HepG2 (cell line): ENCODE measurements around the gene STS. TPM values are rescaled to one million over a fixed set of nuclear protein-coding genes. Genes with fewer than 3 reads are reported as not detected.
A peak's percentile ranks its signal among the peaks of the same experiment; 100 is the strongest.

Experiments
- ATAC-seq: fragments of 200-7000 bp; cut with Tn5 transposase; 3 replicates; pipeline ENCODE4 v1.9.1; 2020; ENCODE audit warnings: mild to moderate bottlenecking, moderate library complexity
- BruUV-seq: library from RNA; stranded (reverse); fragments of 400-500 nt; replicated peaks from 2 replicates; lab custom pipeline; 2021; lab: Mats Ljungman, UMichigan
- CTCF ChIA-PET: fragments of 300-600 bp; formaldehyde crosslinking; extraction: SDS; loops from one replicate; lab custom pipeline; 2021; ENCODE audit warnings: low total read pairs, inconsistent platforms, low intra/inter-chr PET ratio; lab: Yijun Ruan, JAX
- POLR2A ChIA-PET: fragments of 350-600 bp; sonication (Branson Sonifier 250); formaldehyde crosslinking; loops from one replicate; lab custom pipeline; 2020; ENCODE audit warnings: antibody characterized with exemption, inconsistent platforms; lab: Yijun Ruan, JAX
- DNase-seq: peaks from one replicate; pipeline ENCODE4 v3.0.0-alpha.2; 2015; ENCODE audit warnings: low spot score
- FAIRE-seq: peaks from 3 replicates; lab custom pipeline; 2011; peaks lifted over from hg19 to GRCh38; lab: Jason Lieb, UNC
- H2AFZ ChIP-seq: one replicate; pipeline ENCODE4 v1.6.1; 2011; ENCODE audit warnings: low read length, inconsistent platforms
- H3K27ac ChIP-seq: fragments of 300-600 bp; 3 replicates; pipeline ENCODE4 v1.8.0; 2011; ENCODE audit warnings: mixed run types, mild to moderate bottlenecking, mixed read lengths, low read length, inconsistent platforms; ENCODE audit not compliant: insufficient read depth; ENCODE audit errors: extremely low read length
- H3K27me3 ChIP-seq, 2 experiments: fragments of 200-600 bp in 1 of 2; 2 replicates in 1 of 2; 3 replicates in 1 of 2; pipeline versions ENCODE4 v1.6.0 to v1.8.0; 2011; ENCODE audit warnings: low read length in 2 of 2, mild to moderate bottlenecking in 2 of 2, moderate library complexity in 2 of 2, inconsistent platforms in 1 of 2; ENCODE audit not compliant: insufficient read depth in 2 of 2, control insufficient read depth in 1 of 2
- H3K36me3 ChIP-seq, 2 experiments: fragments of 200-600 bp in 1 of 2; replicated peaks in 1 of 2; 2 replicates in 1 of 2; 3 replicates in 1 of 2; pipeline versions ENCODE4 v1.5.1 to v1.8.0; 2011; ENCODE audit warnings: low read length in 2 of 2, inconsistent platforms in 1 of 2; ENCODE audit not compliant: insufficient read depth in 2 of 2, control insufficient read depth in 1 of 2
- H3K4me1 ChIP-seq: 2 replicates; pipeline ENCODE4 v1.5.1; 2012; ENCODE audit warnings: low read length, inconsistent platforms; ENCODE audit not compliant: insufficient read depth
- H3K4me2 ChIP-seq: 2 replicates; pipeline ENCODE4 v1.6.0; 2011; ENCODE audit warnings: low read depth, low read length, inconsistent platforms
- H3K4me3 ChIP-seq, 3 experiments: fragments of 200-600 bp in 1 of 3; sonication (generic), shearing (Covaris generic) in 1 of 3; replicated peaks in 1 of 3; 2 replicates each; pipeline ENCODE4 v1.5.1; 2011 to 2016; ENCODE audit warnings: low read length in 3 of 3, inconsistent platforms in 2 of 3, low read depth in 2 of 3, mild to moderate bottlenecking in 2 of 3, control low read depth in 1 of 3, mixed read lengths in 1 of 3; ENCODE audit not compliant: insufficient read depth in 1 of 3
- H3K79me2 ChIP-seq: one replicate; pipeline ENCODE4 v1.6.1; 2011; ENCODE audit warnings: low read length, inconsistent platforms; ENCODE audit not compliant: insufficient read depth
- H3K9ac ChIP-seq: 2 replicates; pipeline ENCODE4 v1.6.0; 2011; ENCODE audit warnings: mild to moderate bottlenecking, low read depth, low read length, inconsistent platforms; ENCODE audit not compliant: insufficient read depth
- H3K9me3 ChIP-seq: 2 replicates; pipeline ENCODE4 v1.5.1; 2012; ENCODE audit warnings: mild to moderate bottlenecking, low read length
- H4K20me1 ChIP-seq: 2 replicates; pipeline ENCODE4 v1.6.0; 2011; ENCODE audit warnings: inconsistent platforms, mild to moderate bottlenecking, low read length, moderate library complexity; ENCODE audit not compliant: insufficient read depth
- ATF4 ChIP-seq, 2 experiments: fragments of 450-650 bp in 1 of 2; sonication (generic) in 1 of 2; formaldehyde crosslinking; IDR thresholded peaks; 2 replicates each; pipeline versions ENCODE4 v1.5.0 to v1.8.0; 2020 to 2022; ENCODE audit warnings: mild to moderate bottlenecking in 1 of 2, missing genetic modification reagents in 1 of 2
- CCAR2 ChIP-seq: fragments of 200-400 bp; formaldehyde crosslinking; optimal IDR thresholded peaks from 2 replicates; pipeline ENCODE3; 2018; ENCODE audit warnings: low read depth, mild to moderate bottlenecking, low read length, moderate library complexity
- CEBPB ChIP-seq: IDR thresholded peaks from 2 replicates; pipeline ENCODE4 v1.6.1; 2011; ENCODE audit warnings: low read depth, low read length, improper control_type of control experiment, borderline replicate concordance
- JARID2 ChIP-seq: sonication (generic); formaldehyde crosslinking; IDR thresholded peaks from 2 replicates; pipeline ENCODE4 v1.8.1; 2023; ENCODE audit warnings: missing genetic modification reagents, inconsistent platforms; ENCODE audit not compliant: insufficient replicate concordance
- ZNF235 ChIP-seq: sonication (generic); formaldehyde crosslinking; IDR thresholded peaks from 2 replicates; pipeline ENCODE4 v1.8.1; 2023; ENCODE audit warnings: mild to moderate bottlenecking, missing genetic modification reagents, borderline replicate concordance
- ZNF281 ChIP-seq: sonication (generic); formaldehyde crosslinking; IDR thresholded peaks from 2 replicates; pipeline ENCODE4 v1.4.0; 2020; ENCODE audit warnings: missing genetic modification reagents, borderline replicate concordance
- ZNF317 ChIP-seq: sonication (generic); formaldehyde crosslinking; IDR thresholded peaks from 2 replicates; pipeline ENCODE4 v1.5.0; 2020; ENCODE audit warnings: mild to moderate bottlenecking, missing genetic modification reagents
- WGBS: methylation state at CpG from one replicate; pipeline ENCODE4 v1.1.6; 2017; ENCODE audit warnings: low lambda C conversion rate; 5-methylcytosine and 5-hydroxymethylcytosine counted together
- in situ Hi-C: cut with HindIII; loops from 2 replicates; pipeline ENCODE4 v1.10.0; 2017; ENCODE audit warnings: low pct_unique_long_range_greater_than_20kb; ENCODE audit not compliant: extremely low pct_ligation_motif_present
- intact Hi-C: fragments of 100-400 bp; cut with micrococcal nuclease; formaldehyde crosslinking; loops from one replicate; pipeline ENCODE4 v1.10.0; 2022; ENCODE audit not compliant: unreplicated experiment
- polyA plus RNA-seq, 8 experiments: library from polyadenylated mRNA; depleted of rRNA in 3 of 8; stranded (reverse) in 7 of 8; unstranded in 1 of 8; fragments of >200 nt; fragmentation: Illumina TruSeq in 4 of 8; extraction: Trizol in 4 of 8; gene quantifications; 2 replicates each; pipeline versions ENCODE4 v1.2.1 to v1.2.3, GENCODE V29; 2011 to 2016; ENCODE audit warnings: low read depth in 4 of 8, missing spikeins in 1 of 8, mixed read lengths in 1 of 8; ENCODE audit not compliant: insufficient read depth in 1 of 8
- total RNA-seq, 5 experiments: library from RNA; depleted of rRNA; stranded (reverse); fragments of >200 nt; fragmentation: Illumina TruSeq; extraction: Trizol; gene quantifications; 2 replicates each; pipeline ENCODE4 v1.2.3, GENCODE V29; 2016; ENCODE audit warnings: low read depth in 1 of 5

The STS gene
- total and polyA plus RNA-seq, 2 of the 13 experiments (the other 11 are each of a cell fraction or from before 2014, with no cell fraction given) = 0.87 to 1.5 TPM

- TF ChIP-seq ATF4 (CRISPR knock-in tag; IDR thresholded peaks at IDR 0.05) (0 out of 4 replicates have a peak, but pooled peaks of 1 of the 2 experiments have one; percentile 24), ZNF317 (no peak), CEBPB (peak; percentile 57; the same call in 1 of the 2 replicates)
- no peak for DNase-seq
- Histone ChIP-seq H3K27me3 (no peaks in the 10 kb centered on the region), H2AFZ (no peak overlapping the region), H3K36me3 (no peaks in the 10 kb centered on the region), H3K4me2 (no peak overlapping the region), H4K20me1 (no peaks in the 10 kb centered on the region), H3K9me3 (no peaks in the 10 kb centered on the region), H3K9ac (no peak overlapping the region), H3K27ac (no peak overlapping the region), H3K4me1 (peaks cover 25% of the 10 kb centered on the region), H3K4me3 (no peak overlapping the region), H3K79me2 (no peaks in the 10 kb centered on the region)
- peak; percentile 47; the same call in 2 of the 3 replicates for ATAC-seq
- no TSS peak for BruUV-seq
- ChIA-PET CTCF (no interaction called here), POLR2A (no interaction called here)
- no peak for FAIRE-seq
- in situ Hi-C loops = no loop called here
- 62% methylated on average over 7 of the region's 7 CpGs for WGBS
- intact Hi-C loops = no loop called here
Measured at GRCh38 chrX:7159149-7159861, 11.8 kb downstream of the STS start.

- Histone ChIP-seq H3K79me2 (no peaks in the 10 kb centered on the region), H3K36me3 (no peaks in the 10 kb centered on the region), H3K4me3 (no peak overlapping the region), H3K9me3 (no peaks in the 10 kb centered on the region), H3K4me2 (no peak overlapping the region), H3K27me3 (no peaks in the 10 kb centered on the region), H3K9ac (no peak overlapping the region), H2AFZ (no peak overlapping the region), H3K4me1 (peaks cover 19% of the 10 kb centered on the region), H4K20me1 (no peaks in the 10 kb centered on the region), H3K27ac (no peak overlapping the region)
- ATAC-seq (no peak), DNase-seq (no peak), FAIRE-seq (no peak)
- intact Hi-C loops (no loop called here), in situ Hi-C loops (no loop called here)
- BruUV-seq = no TSS peak
- CTCF ChIA-PET = no interaction called here
- no CpG with 5 or more reads among the region's 1 CpG for WGBS
- POLR2A ChIA-PET = no interaction called here
- TF ChIP-seq JARID2 (CRISPR knock-in tag) (no peak), CCAR2 (no peak), ZNF281 (no peak), ZNF235 (CRISPR knock-in tag) (no peak)
Measured at GRCh38 chrX:7163146-7163677, 15.7 kb downstream of the STS start.
